ENCODE results near the gene DYNC1H1. TPM values are rescaled to one million over a fixed set of nuclear protein-coding genes. Genes with fewer than 3 reads are reported as not detected.

The DYNC1H1 gene
- total and polyA plus RNA-seq, 2 of the 13 experiments (the other 11 are each of a cell fraction or from before 2014, with no cell fraction given), result 74.4 to 239 TPM

GRCh38 chr14:102050625-102051024 is 86.3 kb downstream of the DYNC1H1 start:
- Histone ChIP-seq H3K27me3 (ENCODE audit: control insufficient read depth in 1 of 2, insufficient read depth in 2 of 2, low read length in 2 of 2) (no peaks in the 10 kb centered on the region), H3K9ac (ENCODE audit: insufficient read depth, low read depth, low read length) (no peak overlapping the region), H3K4me1 (ENCODE audit: insufficient read depth, low read length) (0 out of 2 replicates have a peak, but pooled peaks cover 10% of the 10 kb centered on the region), H3K4me2 (ENCODE audit: low read depth, low read length) (no peak overlapping the region), H3K9me3 (ENCODE audit: low read length) (no peaks in the 10 kb centered on the region), H3K4me3 (replicated peaks in 1 of 3; ENCODE audit: insufficient read depth in 1 of 3, low read depth in 2 of 3, low read length in 3 of 3) (no peak overlapping the region), H3K79me2 (ENCODE audit: insufficient read depth, low read length) (no peaks in the 10 kb centered on the region), H3K27ac (ENCODE audit: extremely low read length, insufficient read depth, low read length) (no peak overlapping the region), H3K36me3 (replicated peaks in 1 of 2; ENCODE audit: control insufficient read depth in 1 of 2, insufficient read depth in 2 of 2, low read length in 2 of 2) (peaks cover 20 to 39% of the 10 kb centered on the region in 2 experiments), H4K20me1 (ENCODE audit: insufficient read depth, low read length) (no peaks in the 10 kb centered on the region), H2AFZ (ENCODE audit: low read length) (no peak overlapping the region)
- TSS peak; percentile 57 for BruUV-seq (replicated peaks)
- CTCF ChIA-PET (ENCODE audit: low intra/inter-chr PET ratio, low total read pairs), result no interaction called here
- FAIRE-seq (no peak), ATAC-seq (no peak), DNase-seq (ENCODE audit: low spot score) (no peak)
- POLR2A ChIA-PET, result no interaction called here
- WGBS (ENCODE audit: low lambda C conversion rate), result 96% methylated on average over 11 of the region's 11 CpGs
- in situ Hi-C loops (cut with HindIII; ENCODE audit: extremely low pct_ligation_motif_present, low pct_unique_long_range_greater_than_20kb) (no loop called here), intact Hi-C loops (cut with micrococcal nuclease; ENCODE audit: unreplicated experiment) (no loop called here)
- no peak for TF ChIP-seq ZMYM4 (CRISPR knock-in tag; IDR thresholded peaks at IDR 0.05)
- TF ChIP-seq AGO2 (optimal IDR thresholded peaks at IDR 0.05; ENCODE audit: low read depth, low read length), result peak; percentile 23
- TF ChIP-seq ATF3 (CRISPR knock-in tag; IDR thresholded peaks at IDR 0.05), result no peak
- no peak for TF ChIP-seq RAD51 (IDR thresholded peaks at IDR 0.05; ENCODE audit: borderline replicate concordance)

GRCh38 chr14:102052522-102052921 is 88.1 kb downstream of the DYNC1H1 start:
- CTCF ChIA-PET (ENCODE audit: low intra/inter-chr PET ratio, low total read pairs), result no interaction called here
- POLR2A ChIA-PET, result interaction anchor here (0.8 kb wide), 1 partner anchor 34 kb away, joined by 3 read pairs; the partner anchor contains the start of gene HSP90AA1
- in situ Hi-C loops (cut with HindIII; ENCODE audit: extremely low pct_ligation_motif_present, low pct_unique_long_range_greater_than_20kb) (no loop called here), intact Hi-C loops (cut with micrococcal nuclease; ENCODE audit: unreplicated experiment) (no loop called here)
- TF ChIP-seq ZNF512 (CRISPR knock-in tag; IDR thresholded peaks at IDR 0.05) (no peak), HOXA3 (CRISPR knock-in tag; IDR thresholded peaks at IDR 0.05) (no peak), SKI (IDR thresholded peaks at IDR 0.05; ENCODE audit: partially characterized antibody) (no peak), AGO2 (optimal IDR thresholded peaks at IDR 0.05; ENCODE audit: low read depth, low read length) (peak; percentile 23), TSC22D2 (CRISPR knock-in tag; IDR thresholded peaks at IDR 0.05; ENCODE audit: borderline replicate concordance) (no peak)
- Histone ChIP-seq H3K4me1 (ENCODE audit: insufficient read depth, low read length) (peaks cover 22% of the 10 kb centered on the region), H3K79me2 (ENCODE audit: insufficient read depth, low read length) (no peaks in the 10 kb centered on the region), H2AFZ (ENCODE audit: low read length) (no peak overlapping the region), H3K4me3 (replicated peaks in 1 of 3; ENCODE audit: insufficient read depth in 1 of 3, low read depth in 2 of 3, low read length in 3 of 3) (no peak overlapping the region), H3K9me3 (ENCODE audit: low read length) (no peaks in the 10 kb centered on the region), H3K4me2 (ENCODE audit: low read depth, low read length) (no peak overlapping the region), H3K27ac (ENCODE audit: extremely low read length, insufficient read depth, low read length) (no peak overlapping the region), H3K27me3 (ENCODE audit: control insufficient read depth in 1 of 2, insufficient read depth in 2 of 2, low read length in 2 of 2) (no peaks in the 10 kb centered on the region), H3K36me3 (replicated peaks in 1 of 2; ENCODE audit: control insufficient read depth in 1 of 2, insufficient read depth in 2 of 2, low read length in 2 of 2) (peaks cover 20 to 32% of the 10 kb centered on the region in 2 experiments), H4K20me1 (ENCODE audit: insufficient read depth, low read length) (no peaks in the 10 kb centered on the region), H3K9ac (ENCODE audit: insufficient read depth, low read depth, low read length) (no peak overlapping the region)
- 100% methylated on average over 10 of the region's 10 CpGs for WGBS (ENCODE audit: low lambda C conversion rate)
- FAIRE-seq (no peak), ATAC-seq (no peak), DNase-seq (ENCODE audit: low spot score) (no peak)
- BruUV-seq (replicated peaks), result no TSS peak
